Raji (cell line): ENCODE data around the gene RING1.

Source experiments
- POLR2A ChIP-seq: IDR thresholded peaks from 2 replicates; pipeline ENCODE4 v1.6.1; 2011; ENCODE audit warnings: low read depth, low read length, control low read depth; ENCODE audit not compliant: insufficient read depth

RING1 gene

DNA sequence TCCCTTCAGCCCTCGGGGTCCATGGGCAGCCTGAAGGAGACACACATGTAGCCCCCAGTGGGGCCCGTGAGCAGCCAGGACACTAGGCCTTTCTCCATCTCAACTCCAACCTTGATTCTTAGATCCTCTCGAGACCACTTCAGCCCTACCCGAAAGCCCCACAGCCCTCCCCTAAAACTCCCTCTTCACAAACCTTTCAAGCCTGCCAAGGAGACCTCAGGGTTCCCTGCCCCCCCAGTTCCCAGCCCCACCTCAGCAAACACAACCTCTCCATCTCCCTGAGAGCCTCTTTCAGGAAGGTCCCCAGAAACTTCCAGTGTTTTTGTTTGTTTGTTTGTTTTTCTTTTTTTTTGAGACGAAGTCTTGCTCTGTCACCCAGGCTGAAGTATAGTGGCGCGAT is 27.2 kb upstream of the RING1 start:
- TF ChIP-seq POLR2A = no peak

DNA sequence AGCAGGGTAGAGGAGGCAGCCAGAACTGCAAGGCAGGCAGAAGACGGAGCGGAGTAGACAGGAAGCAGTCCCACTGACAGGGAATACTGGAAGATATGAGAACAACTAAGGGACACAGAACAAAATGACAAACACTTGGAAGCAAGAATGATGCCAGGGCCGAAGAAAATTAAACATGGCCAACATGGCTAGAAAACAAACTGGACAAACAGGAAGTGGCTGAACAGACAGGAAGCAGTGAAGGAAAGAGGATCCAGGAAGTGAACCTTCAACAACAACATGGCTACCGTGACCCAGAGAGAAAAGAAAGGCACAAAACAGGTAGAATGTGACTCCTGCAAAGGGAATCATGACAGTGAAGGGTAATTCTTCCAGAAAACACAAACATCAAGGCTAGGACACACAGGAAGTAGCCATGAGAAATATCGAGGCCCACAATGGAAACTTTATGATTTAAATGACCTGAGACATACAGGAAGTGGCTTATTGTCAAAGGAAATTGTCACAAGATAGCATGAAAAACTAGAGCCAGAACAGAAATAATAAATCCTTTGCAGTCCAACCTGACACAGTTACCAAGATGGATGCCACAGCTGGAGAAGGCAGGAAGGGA is 25.1 kb upstream of the RING1 start:
- TF ChIP-seq POLR2A = no peak

DNA sequence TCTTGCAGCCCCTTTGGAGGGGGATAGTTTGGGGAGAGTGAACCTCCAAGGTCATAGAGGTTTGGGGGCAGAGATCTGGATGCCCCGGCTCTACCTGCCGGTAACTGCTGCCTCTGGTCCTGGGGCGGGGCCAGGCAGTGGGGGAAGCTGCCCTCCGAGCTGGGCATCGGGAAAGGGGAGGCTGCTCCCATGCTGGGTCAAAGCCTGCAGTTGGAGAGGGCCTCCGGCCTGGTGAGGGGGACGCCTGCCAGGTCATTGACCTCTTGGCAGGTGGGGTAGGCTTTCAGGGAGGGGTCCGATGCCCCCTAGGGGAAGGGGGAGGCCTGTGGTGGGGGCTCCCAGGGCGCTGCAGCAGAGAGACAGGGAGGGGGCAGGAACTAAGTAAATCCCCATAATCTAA is 23.1 kb upstream of the RING1 start:
- TF ChIP-seq POLR2A = no peak

DNA sequence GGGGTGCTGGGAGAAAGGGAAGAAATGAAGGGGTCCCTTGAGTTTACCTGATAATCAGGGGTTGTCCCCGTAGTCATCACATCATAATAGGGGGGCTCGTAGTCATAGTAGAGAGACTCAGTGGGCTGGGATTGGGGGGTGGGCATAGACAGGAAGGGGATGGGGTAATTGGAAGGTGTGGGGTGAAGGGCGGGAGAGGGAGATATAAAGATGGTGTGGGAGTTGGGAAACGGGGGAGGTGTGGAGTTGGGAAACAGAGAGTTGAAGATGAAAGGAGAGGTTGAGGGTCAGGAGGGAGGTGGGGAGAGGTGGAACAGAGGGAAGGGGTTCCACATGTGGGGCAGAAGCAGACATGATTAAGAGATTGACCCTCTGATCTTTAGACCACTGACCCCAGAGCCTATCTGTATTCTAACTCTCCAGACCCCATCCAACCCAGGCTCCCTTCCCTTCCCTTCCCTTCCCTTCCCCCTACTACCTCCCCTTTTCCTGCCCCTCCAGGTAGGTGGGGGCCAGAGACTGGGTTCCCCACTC is 22.6 kb upstream of the RING1 start:
- TF ChIP-seq POLR2A = no peak

DNA sequence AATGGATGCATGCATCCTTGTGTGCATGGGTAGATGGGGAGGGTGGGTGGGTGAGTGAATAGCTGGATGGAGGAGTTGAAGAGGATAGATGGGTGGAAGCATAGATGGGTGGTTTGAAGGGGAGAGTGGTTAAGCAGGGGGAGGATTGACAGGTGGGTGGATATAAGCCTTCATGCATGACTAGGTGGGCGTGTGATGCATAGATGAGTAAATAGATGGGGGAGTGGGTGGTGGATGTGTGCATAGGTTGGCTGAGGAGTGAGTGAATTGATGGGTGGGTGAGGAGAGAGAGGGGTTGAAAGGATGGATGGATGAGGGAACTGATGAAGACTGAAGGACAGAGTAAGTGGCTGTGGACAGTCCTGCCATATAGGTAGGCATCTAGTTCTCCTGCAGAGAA is 20.5 kb upstream of the RING1 start:
- no peak for TF ChIP-seq POLR2A

DNA sequence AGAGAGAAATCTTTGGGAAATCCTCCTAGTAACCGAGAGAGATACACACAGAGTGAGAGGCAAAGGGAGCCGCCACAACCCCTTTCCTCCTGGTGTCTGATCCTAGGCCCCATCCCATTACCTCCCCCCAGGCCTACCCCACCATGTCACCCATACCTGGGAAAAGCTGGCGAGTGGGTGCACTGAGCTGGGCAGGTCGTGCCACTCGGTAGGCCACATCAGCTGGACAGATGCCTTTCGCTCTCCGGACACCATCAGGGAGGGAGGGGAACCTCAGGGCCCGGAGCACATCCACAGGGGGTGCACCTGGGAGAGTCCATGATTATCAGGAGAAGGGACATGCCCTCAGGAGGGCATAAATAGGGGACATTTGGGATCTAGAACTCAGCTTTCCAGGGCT is 19.1 kb upstream of the RING1 start:
- TF ChIP-seq POLR2A = no peak

GRCh38 chr6:33189625-33190448 is 18.5 kb upstream of the RING1 start:
- TF ChIP-seq POLR2A = no peak

DNA sequence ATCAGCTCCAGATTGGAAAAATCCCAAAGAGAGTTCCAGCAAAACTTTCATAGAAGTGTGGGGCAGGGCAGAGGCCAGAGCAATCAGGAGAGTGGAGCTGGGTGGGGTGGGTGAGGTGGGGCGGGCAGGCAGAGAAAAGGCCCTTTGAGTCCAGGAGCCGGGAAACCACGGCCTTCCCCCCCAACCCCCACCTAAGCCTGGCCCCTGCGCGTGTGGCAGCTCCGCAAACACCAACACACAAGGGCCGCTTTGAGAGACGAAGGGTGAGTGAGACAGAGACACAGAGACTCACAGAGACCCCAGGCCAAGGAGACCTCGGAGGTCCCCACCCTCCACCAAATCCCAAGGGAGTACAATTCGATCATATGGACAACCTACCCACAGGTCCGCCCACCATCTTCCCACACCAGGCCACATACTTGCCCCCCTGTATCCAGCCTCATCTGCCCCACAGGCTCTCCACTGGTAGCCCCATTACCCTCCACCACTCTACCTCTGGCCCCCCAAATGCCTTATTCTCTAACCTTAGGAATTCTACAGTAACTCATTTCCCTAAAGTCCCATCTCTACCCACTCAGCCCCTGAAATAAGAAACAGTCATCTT is 17.7 kb upstream of the RING1 start:
- TF ChIP-seq POLR2A = no peak

DNA sequence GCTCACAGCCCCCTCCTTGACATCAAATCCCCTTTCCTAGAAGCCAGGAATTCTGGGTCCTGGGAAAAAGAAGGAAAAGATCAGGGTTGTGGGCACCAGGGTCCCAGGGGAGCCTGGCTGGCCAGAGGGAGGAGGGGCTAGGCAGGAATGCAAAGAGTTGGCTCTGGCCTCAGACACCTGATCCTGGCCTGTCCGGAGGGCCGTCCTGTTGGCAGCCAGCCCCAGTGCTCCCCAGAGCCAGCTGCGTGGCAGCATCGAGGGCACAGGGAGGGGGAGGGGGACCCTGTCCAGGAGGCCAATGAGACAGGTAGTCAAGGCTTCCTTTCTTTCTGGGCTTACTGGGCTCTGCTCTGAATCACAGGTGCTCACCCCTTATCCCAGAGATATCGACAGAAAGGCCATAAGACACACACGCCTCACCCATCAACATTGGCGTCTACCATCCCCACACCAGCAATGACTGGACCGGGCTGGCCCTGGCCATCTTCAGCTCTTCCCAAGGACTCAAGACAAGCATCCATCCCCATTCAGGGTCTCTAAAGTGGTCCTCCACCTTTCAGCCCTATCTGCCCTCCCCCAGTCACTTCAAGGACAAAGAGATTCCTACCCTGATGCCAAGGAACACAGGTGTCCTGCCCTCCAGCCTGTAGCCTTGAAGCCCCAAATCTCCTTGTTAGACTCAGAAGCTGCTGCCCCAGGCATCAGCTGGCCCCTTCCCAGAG is 16.8 kb upstream of the RING1 start:
- TF ChIP-seq POLR2A = no peak

DNA sequence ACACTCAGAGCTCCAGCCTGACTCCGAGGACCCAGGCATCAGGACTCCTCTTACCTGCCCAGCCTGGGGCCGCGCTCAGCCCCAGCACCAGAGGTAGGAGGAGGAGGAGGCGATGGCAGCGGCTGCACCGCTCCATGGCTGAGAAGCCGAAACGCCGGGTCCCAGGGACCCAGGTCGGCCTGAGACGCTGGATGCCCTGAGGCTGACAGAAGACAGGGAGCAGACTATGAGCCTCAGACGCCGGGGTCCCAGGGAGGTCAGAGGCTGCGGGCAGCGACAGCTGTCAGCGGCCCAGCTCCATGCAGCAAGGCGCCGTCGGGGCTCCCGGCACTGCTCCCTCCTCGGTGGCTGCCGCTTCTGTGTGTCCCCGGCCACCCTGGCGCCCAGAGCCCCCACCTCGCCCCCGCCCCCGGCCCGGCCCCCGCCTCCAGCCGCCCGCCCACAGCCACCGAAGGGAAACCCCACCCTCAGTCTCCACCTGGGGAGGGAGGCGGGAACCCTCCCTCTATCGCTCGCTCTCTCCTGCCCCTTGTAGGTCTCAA is 16.1 kb upstream of the RING1 start, which contains the start of gene COL11A2:
TSS of gene COL11A2 (minus strand) at position 363 of the 542 bp plus-strand sequence. CDS start at position 136, 227 bp downstream.
- no peak for TF ChIP-seq POLR2A

DNA sequence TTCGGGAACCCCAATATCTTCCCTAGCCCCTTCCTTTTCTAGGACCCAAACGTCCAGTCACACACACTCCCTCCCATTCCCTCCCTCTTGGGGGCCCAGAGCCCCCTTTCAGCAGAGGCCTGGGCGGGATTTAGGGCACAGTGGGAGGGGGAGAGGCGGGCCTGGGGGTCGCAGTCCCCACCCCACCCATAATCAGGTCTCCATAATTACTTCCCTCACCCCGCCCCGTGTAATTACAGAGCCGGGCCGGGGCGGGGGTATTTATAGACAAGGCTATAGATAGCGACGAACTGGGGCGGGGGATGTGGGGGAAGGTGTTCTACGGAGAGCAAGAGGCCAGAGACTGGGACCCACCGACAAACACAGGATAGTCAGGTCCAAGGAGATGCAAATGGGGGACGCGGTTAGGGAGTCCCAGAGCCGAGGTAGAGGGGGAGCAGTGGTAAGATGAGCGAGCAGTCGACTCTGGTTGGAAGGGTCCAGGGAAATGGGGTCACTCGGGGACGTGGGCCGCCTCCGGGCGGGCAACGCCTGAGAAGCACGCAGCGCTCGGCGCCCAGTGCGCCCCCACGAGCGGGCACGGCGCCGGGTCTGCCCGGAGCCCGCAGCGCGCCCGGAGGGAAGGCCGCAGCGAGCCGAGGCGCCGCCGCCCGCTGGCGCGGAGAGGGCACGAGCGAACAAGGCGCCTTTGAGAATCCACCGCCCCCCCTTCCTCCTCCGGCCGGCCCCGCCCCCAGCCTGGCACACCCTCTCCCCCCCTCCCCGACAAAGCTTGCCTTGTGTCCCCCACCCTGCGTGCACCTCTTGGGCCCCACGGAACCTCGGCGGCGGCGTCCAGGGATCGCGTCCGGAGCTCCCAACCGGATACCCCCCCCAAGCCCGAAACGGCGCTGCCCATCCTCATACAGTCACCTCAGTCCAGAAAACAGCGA is 15.4 kb upstream of the RING1 start:
- TF ChIP-seq POLR2A = no peak

DNA sequence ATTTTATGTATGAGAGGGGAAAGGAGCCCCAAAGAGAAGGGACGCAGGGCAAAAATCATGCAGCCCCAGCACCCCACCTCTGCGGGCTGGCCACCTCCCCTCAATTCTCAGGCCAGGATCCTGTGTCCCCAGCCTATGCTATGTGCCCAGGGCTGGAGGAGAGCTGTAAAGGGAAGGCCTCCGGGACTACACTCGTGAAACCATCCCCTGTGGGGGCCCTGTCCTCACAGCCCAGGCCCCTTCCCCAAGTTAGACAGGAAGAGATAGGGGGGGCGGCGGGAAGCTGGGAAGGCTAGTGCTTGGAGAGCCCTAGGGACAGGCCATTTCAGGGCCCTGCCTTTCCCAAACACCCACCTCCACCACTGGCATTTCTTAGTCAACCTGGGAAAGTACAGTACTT is 14.7 kb upstream of the RING1 start:
- no peak for TF ChIP-seq POLR2A

DNA sequence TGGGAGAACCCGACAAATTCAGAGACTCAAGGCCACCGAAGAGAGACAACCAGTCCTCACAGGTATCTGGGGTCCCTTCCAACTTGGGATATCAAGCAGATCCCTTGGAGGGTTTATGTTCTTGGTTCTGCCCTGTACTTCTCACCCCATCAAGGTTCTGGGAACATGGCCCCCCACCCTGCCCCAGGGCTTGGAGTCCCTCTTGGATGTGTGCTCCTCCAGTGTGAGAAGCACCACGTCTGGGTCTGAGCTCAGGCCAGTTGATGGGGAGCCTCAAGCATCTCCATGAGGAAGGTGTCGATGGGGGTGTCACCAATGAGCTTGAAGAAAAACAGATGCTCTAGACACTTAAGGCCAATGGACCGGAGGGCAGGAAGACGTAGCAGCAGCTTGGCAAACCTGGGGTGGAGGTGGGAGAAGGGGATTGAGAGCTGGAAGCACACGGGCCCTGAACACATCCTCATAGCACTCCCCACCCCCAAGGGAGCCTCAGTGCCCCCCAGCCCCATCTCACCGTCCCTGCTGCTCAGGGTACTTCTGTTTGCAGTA is 13.8 kb upstream of the RING1 start:
- TF ChIP-seq POLR2A = no peak

DNA sequence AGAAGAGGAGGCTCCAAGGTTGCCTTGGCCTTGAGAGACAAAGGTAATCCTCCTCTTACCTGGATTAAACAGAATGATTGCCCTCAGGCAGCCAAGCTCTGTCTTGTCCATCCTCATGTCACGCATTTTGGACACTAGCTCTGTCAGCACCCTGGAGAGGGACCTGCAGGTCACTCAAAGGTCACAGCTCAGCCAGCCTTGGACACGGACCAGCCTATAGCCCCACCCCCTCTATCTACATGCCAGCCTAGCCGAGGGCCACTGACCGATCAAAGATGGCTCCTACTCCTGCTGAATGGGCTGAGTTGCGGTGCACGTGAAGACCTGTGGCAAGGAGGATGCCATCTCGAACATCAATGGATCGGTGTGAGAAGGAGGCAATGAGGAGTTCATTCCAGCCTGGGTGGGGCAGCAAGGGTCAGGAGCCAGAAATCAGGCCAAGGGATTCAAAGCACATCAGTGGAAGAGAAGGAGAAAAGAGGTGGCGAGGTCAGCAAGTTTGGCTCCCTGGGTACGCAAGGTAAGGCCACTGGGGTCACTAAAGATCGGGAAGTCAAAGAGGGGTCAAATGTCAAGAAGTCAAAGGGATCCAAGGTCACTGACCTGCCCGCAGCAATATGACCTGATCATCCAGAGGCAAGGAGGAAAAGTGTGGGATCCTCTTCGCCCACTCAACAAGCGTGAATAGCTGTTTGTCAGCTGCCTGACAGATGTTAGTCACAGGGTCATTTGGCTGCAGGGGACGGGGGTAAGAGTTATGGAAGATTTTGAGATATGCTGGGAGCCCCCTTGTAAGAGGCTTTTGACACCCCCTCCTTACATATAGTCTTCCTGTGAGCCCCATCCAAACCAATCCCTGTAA is 12.8 kb upstream of the RING1 start:
- TF ChIP-seq POLR2A = no peak
